HepG2 (cell line): ENCODE results near the gene PSMC3IP. TPM values are rescaled to one million over a fixed set of nuclear protein-coding genes. Genes with fewer than 3 reads are reported as not detected.
A peak's percentile ranks its signal among the peaks of the same experiment; 100 is the strongest.

Source experiments
- ASH2L ChIP-seq: fragments of 300-600, 200-600 bp; sonication (generic); IDR thresholded peaks from 2 replicates; pipeline ENCODE4 v1.7.0; 2017; ENCODE audit warnings: low read depth, mild to moderate bottlenecking, moderate library complexity, mixed read lengths, low read length; ENCODE audit not compliant: insufficient read length
- CEBPZ ChIP-seq: IDR thresholded peaks from 2 replicates; pipeline ENCODE4 v1.6.1; 2012; ENCODE audit warnings: low read length, improper control_type of control experiment
- CREB1 ChIP-seq, 2 experiments: fragments of 450-650 bp in 1 of 2; IDR thresholded peaks; 2 replicates each; pipeline ENCODE4 v1.6.1; 2016 to 2017; ENCODE audit warnings: control low read depth in 1 of 2, mild to moderate bottlenecking in 1 of 2, missing compliant biosample characterization in 1 of 2, missing genetic modification characterization in 1 of 2
- DRAP1 ChIP-seq: IDR thresholded peaks from 2 replicates; pipeline ENCODE4 v1.6.1; 2016; ENCODE audit warnings: missing genetic modification reagents, missing compliant biosample characterization
- KDM5A ChIP-seq: fragments of 200-600 bp; sonication (generic); IDR thresholded peaks from 2 replicates; pipeline ENCODE4 v1.7.0; 2018; ENCODE audit warnings: antibody characterized with exemption, mild to moderate bottlenecking, low read length, borderline replicate concordance
- NAIF1 ChIP-seq: sonication (generic); formaldehyde crosslinking; IDR thresholded peaks from 2 replicates; pipeline ENCODE4 v1.5.0; 2020; ENCODE audit warnings: mild to moderate bottlenecking, missing genetic modification reagents, borderline replicate concordance
- NPAS2 ChIP-seq: sonication (generic); formaldehyde crosslinking; IDR thresholded peaks from 2 replicates; pipeline ENCODE4 v1.8.0; 2022; ENCODE audit warnings: mild to moderate bottlenecking, missing genetic modification reagents, borderline replicate concordance
- RXRB ChIP-seq: IDR thresholded peaks from 2 replicates; pipeline ENCODE4 v1.6.1; 2016; ENCODE audit warnings: borderline replicate concordance, missing genetic modification reagents, missing compliant biosample characterization
- SAFB2 ChIP-seq: sonication (generic); formaldehyde crosslinking; IDR thresholded peaks from 2 replicates; pipeline ENCODE4 v1.5.1; 2020; ENCODE audit warnings: missing genetic modification reagents, low read depth, mild to moderate bottlenecking, borderline replicate concordance
- SMAD1 ChIP-seq: sonication (generic); formaldehyde crosslinking; IDR thresholded peaks from 2 replicates; pipeline ENCODE4 v1.4.0; 2020; ENCODE audit warnings: missing genetic modification reagents, low read depth, mild to moderate bottlenecking, borderline replicate concordance
- SRSF9 ChIP-seq: fragments of 200-400 bp; formaldehyde crosslinking; IDR thresholded peaks from 2 replicates; pipeline ENCODE4 v1.6.1; 2018; ENCODE audit warnings: borderline replicate concordance, mild to moderate bottlenecking, low read depth, low read length; ENCODE audit not compliant: insufficient read depth, poor library complexity, severe bottlenecking
- TBX3 ChIP-seq: fragments of 450-650 bp; IDR thresholded peaks from 2 replicates; pipeline ENCODE4 v1.6.1; 2017; ENCODE audit warnings: antibody characterized with exemption, mild to moderate bottlenecking, inconsistent platforms, borderline replicate concordance
- ZNF44 ChIP-seq: sonication (generic); formaldehyde crosslinking; IDR thresholded peaks from 2 replicates; pipeline ENCODE4 v1.5.1; 2020; ENCODE audit warnings: mild to moderate bottlenecking, missing genetic modification reagents
- ZNF451 ChIP-seq: sonication (generic); formaldehyde crosslinking; IDR thresholded peaks from 2 replicates; pipeline ENCODE4 v1.5.0; 2020; ENCODE audit warnings: mild to moderate bottlenecking, missing genetic modification reagents
- ZNF687 ChIP-seq: sonication (generic); formaldehyde crosslinking; IDR thresholded peaks from 2 replicates; pipeline ENCODE4 v1.5.1; 2020; ENCODE audit warnings: mild to moderate bottlenecking, missing genetic modification reagents, moderate library complexity
- ZNF841 ChIP-seq: sonication (generic); formaldehyde crosslinking; IDR thresholded peaks from 2 replicates; pipeline ENCODE4 v1.8.1; 2023; ENCODE audit warnings: missing genetic modification reagents, borderline replicate concordance
- polyA plus RNA-seq, 8 experiments: library from polyadenylated mRNA; depleted of rRNA in 3 of 8; stranded (reverse) in 7 of 8; unstranded in 1 of 8; fragments of >200 nt; fragmentation: Illumina TruSeq in 4 of 8; extraction: Trizol in 4 of 8; gene quantifications; 2 replicates each; pipeline versions ENCODE4 v1.2.1 to v1.2.3, GENCODE V29; 2011 to 2016; ENCODE audit warnings: low read depth in 4 of 8, missing spikeins in 1 of 8, mixed read lengths in 1 of 8; ENCODE audit not compliant: insufficient read depth in 1 of 8
- total RNA-seq, 5 experiments: library from RNA; depleted of rRNA; stranded (reverse); fragments of >200 nt; fragmentation: Illumina TruSeq; extraction: Trizol; gene quantifications; 2 replicates each; pipeline ENCODE4 v1.2.3, GENCODE V29; 2016; ENCODE audit warnings: low read depth in 1 of 5

Gene PSMC3IP
- total and polyA plus RNA-seq, 2 of the 13 experiments (the other 11 are each of a cell fraction or from before 2014, with no cell fraction given): 6.5 to 22.4 TPM

GRCh38 chr17:42529061-42529460, 48.5 kb downstream of the PSMC3IP start (continued):
- peak; percentile 47; the same call in 1 of the 2 replicates for TF ChIP-seq DRAP1 (CRISPR knock-in tag)
- TF ChIP-seq ASH2L: no peak
- TF ChIP-seq KDM5A: no peak
- TF ChIP-seq SMAD1 (CRISPR knock-in tag): no peak
- TF ChIP-seq ZNF44: no peak
- 0 out of 2 replicates have a peak, but pooled peaks have one; percentile 12 for TF ChIP-seq ZNF451 (CRISPR knock-in tag)
- TF ChIP-seq ZNF687 (CRISPR knock-in tag): peak; percentile 3; the same call in 1 of the 2 replicates
- no peak for TF ChIP-seq SAFB2 (CRISPR knock-in tag)
- no peak for TF ChIP-seq TBX3
- TF ChIP-seq NPAS2 (CRISPR knock-in tag): no peak
- no peak for TF ChIP-seq NAIF1 (CRISPR knock-in tag)
- TF ChIP-seq RXRB: no peak
- no peak for TF ChIP-seq ZNF841
- TF ChIP-seq SRSF9: no peak
- no peak for TF ChIP-seq CEBPZ
- TF ChIP-seq CREB1 (IDR thresholded peaks at IDR 0.05): no peak
- TF ChIP-seq CREB1 (CRISPR knock-in tag; IDR thresholded peaks at IDR 0.05): no peak
